GM12875 (cell line): ENCODE results near the gene CAPS.
"Not testable (repeated sequence)": the region's sequence is repeated elsewhere in the genome, so short reads cannot be mapped to it uniquely, and the experiment has no call there.

Experiments
- H3K4me3 ChIP-seq: one replicate; pipeline ENCODE4 v1.5.1; 2011; ENCODE audit warnings: low read depth, low read length, control low read depth
- TF ChIP-seq, protein P1 (sequence below): IDR thresholded peaks from 2 replicates; pipeline ENCODE4 v1.5.1; 2011; ENCODE audit warnings: low read depth, mild to moderate bottlenecking, control low read depth, inconsistent platforms, low read length, moderate library complexity, borderline replicate concordance; ENCODE audit not compliant: insufficient read depth

Gene CAPS

DNA sequence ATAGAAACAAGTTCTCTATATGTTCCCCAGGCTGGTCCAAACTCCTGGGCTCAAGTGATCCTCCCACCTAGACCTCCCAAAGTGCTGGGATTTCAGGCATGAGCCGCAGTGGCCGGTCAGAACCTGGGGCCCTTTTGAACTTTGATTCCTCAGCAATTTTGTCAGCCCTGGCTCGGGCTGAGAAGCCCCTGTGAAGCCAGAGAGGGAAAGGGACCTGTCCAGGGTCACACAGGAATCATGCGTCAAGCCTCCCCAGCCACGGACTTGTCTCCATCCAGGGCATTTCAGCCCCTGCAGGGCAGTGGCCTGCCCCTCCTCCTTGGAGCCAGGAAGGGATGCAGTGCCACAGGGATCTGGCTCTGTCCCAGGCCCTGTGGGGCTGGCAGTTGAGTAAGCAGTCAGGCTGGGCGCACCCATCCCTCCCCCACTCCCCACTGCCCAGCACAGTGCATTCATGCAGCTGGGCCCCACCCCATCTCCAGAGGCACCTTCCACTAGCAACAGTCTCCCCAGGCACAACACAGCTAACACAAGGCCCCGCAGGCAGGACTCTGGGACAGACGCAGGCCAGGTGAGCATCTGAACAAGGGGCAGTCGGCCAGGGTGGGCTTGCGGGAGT lies at the start of gene CAPS:
CAPS (plus strand) TSS at position 516 of the 619 bp plus-strand sequence. CDS start 153 bp downstream, outside the sequence.
- TF ChIP-seq, protein P1, sequence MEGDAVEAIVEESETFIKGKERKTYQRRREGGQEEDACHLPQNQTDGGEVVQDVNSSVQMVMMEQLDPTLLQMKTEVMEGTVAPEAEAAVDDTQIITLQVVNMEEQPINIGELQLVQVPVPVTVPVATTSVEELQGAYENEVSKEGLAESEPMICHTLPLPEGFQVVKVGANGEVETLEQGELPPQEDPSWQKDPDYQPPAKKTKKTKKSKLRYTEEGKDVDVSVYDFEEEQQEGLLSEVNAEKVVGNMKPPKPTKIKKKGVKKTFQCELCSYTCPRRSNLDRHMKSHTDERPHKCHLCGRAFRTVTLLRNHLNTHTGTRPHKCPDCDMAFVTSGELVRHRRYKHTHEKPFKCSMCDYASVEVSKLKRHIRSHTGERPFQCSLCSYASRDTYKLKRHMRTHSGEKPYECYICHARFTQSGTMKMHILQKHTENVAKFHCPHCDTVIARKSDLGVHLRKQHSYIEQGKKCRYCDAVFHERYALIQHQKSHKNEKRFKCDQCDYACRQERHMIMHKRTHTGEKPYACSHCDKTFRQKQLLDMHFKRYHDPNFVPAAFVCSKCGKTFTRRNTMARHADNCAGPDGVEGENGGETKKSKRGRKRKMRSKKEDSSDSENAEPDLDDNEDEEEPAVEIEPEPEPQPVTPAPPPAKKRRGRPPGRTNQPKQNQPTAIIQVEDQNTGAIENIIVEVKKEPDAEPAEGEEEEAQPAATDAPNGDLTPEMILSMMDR = no peak

DNA sequence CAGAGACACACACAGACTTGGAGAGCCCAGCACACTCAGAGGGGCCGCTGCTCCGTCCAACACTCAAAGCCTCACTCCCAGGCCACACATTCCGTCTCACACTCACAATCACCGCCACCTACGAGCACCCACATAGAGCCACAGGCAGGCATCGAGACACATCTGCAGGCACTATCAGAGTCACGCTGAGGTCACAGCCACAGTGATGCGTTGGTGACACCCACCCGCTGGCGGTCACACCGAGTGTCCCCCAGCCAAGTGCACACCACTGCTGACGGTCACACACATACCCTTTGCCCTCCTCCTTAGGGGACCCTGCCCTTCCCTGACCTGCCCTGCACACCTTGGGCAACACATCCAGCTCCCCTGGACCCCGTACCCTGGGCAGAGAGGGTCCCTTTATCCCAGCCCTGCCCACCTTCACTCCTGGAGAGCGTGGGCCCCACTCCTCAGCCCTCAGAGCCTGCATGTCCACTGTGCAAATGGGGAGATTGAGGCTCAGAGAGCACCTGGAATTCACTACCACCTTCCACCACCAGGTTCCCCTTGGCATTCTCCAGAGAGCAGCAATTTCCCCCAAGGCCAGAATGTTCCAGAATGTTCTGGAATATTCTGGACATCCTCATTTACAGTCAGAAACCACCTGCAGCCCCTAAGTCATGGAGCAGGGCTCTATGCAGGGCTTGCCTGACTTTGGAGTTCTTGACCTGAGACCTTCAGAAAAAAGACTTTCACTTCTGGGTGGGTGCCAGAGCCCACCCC lies 49.1 kb upstream of the CAPS start:
- no peak overlapping the region for H3K4me3 ChIP-seq
- TF ChIP-seq, protein P1 = no peak

More for the DNA sequence above, at the start of gene CAPS:
- H3K4me3 ChIP-seq = no peak within 1 kb of the TSS

DNA sequence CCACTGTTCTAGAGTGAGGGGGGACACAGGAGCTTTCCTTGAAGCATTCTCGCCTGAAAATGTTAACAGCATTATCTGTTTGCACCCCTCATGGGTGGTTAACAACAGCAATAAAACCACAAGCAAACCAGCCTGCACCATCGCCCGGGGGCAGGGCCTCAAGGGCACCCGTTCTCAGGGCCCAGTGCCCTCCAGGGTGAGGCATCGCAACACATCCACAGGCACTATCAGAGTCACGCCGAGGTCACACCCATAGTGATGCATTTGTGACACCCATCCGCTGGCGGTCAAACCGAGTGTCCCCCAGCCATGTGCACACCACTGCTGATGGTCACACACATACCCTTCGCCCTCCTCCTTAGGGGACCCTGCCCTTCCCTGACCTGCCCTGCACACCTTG lies 48.3 kb upstream of the CAPS start:
- TF ChIP-seq, protein P1 = no peak
- no peak overlapping the region for H3K4me3 ChIP-seq

DNA sequence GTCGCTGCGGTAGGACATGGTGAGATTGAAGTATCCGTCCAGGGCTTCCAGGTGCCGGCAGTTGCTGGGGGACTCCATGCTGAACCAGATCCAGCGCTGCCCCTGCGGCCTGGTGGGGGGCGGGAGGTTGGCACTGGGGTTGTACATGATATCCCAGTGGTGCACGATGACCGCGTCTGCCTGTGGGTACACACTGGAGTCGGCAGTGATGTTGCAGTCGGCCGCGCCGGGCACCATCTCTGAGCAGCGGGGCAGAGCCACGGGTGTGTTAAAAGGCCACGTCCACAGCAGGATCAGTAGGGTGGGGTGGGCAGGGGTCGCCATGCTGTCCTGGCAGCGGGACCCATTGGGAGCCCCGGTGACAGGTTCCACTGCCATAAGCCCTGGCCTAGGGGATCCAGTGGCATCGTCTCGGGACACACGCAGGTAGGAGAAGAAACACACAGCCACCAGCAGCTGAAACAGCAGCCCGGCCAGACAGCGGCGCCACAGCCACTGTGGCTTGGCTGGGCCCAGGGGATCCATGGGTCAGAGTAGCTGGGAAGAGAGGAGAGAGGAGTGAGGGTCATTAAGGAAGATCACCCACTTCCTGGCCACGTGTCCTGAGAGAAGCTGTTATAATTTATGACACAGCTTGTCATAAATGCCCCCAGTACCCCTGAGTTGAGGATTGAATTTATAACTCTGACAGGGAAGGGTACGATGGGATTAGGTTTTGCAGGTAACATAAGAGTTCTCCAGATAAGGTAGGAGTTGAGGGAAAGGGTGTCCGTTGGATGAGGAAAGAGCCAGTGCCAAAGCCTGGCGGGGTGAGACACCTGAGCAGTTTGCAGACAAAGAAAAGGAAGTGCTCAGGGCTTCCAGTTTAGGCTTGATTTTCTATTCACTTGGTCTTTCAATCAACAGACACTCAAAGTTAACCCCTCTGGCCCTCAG lies 46.6 kb upstream of the CAPS start:
- TF ChIP-seq, protein P1 = no peak
- H3K4me3 ChIP-seq = no peak overlapping the region

DNA sequence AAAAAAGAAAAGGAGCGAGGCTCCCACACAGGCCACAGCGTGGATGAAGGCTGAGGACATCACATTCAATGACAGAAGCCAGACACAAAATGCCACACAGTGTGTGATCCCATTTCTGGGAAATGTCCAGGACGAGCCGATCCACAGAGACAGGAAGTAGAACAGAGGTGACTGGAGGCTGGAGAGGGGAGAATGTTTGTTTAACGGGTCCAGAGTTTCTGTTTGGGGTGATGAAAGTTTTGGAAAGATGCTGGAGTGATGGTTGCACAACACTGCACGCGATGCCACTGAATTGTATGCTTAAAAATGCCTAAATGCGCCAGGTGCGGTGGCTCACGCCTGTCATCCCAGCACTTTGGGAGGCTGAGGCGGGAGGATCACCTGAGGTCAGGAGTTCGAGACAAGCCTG lies 43.1 kb upstream of the CAPS start:
- TF ChIP-seq, protein P1 = no peak
- H3K4me3 ChIP-seq = no peak overlapping the region

DNA sequence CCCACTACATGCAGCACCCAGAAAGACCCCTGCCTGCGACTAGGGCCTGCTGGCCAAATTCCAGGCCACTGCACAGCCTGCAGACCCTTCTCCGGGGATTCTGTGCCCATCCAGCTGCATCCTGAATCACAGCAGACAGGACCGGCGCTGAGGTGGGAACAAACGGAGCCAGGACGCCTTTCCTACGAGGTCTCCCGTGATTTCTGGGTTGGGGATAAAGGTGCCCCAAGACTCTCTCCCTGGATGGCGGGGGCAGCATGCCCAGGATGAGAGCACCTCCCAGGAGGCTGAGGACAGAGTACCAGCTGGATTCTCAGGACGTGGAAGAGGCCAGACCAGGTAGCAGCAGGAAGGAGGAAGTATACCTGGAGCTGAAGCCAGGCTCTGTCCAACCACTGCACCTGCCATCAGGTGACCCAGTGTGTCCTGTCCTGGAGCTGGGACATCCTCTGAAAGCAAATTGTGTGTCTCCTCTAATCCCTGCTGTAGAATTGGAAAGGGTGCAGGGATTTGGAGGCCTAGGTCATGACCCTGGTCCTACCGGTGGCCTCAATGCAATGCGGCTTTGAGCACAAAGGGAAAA lies 40.3 kb upstream of the CAPS start:
- TF ChIP-seq, protein P1 = no peak

DNA sequence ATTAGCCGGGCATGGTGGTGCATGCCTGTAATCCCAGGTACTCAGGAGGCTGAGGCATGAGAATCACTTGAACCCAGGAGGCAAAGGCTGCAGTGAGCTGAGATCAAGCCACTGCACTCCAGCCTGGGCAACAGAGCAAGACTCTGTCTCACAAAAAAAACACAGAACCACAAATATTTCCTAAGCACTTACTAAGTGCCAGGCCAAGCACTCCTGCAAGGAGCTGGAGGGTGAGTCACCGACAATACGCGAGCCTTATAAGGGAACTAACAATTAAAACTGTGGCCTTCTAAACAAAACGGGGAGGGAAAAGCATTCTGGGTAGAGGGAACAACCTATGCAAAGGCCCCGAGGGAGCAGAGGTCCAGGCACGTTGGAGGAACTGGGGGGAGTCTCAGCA lies 39.6 kb upstream of the CAPS start:
- not testable (repeated sequence) for H3K4me3 ChIP-seq

More for the DNA sequence above, 40.3 kb upstream of the CAPS start:
- no peak overlapping the region for H3K4me3 ChIP-seq
